ENCODE results near the gene AGER. TPM values are rescaled to one million over a fixed set of nuclear protein-coding genes. Genes with fewer than 3 reads are reported as not detected.

AGER gene
- total RNA-seq, 1 experiment from 2014 or later, result 18.1 TPM

- TF ChIP-seq EZH2 (IDR thresholded peaks at IDR 0.05; ENCODE audit: low read depth) (no peak), CTCF (conservative IDR thresholded peaks at IDR 0.05) (no peak)
- CTCF ChIA-PET, result no interaction called here
- H3K27me3 ChIP-seq (ENCODE audit: insufficient read depth, low read depth), result no peaks in the 10 kb centered on the region
- no TSS peak for BruUV-seq (replicated peaks)
- DNase-seq, result no peak
- POLR2A ChIA-PET (ENCODE audit: unreplicated experiment), result no interaction called here
- H3K27ac ChIP-seq, result no peak overlapping the region
- no peaks in the 10 kb centered on the region for H3K36me3 ChIP-seq (ENCODE audit: low read depth)
- H3K79me2 ChIP-seq (ENCODE audit: low read depth), result peaks cover 18% of the 10 kb centered on the region
- no peaks in the 10 kb centered on the region for H3K9me3 ChIP-seq (ENCODE audit: insufficient read depth, low read depth)
- no peak overlapping the region for H3K4me2 ChIP-seq
- no peaks in the 10 kb centered on the region for H4K20me1 ChIP-seq (ENCODE audit: insufficient read depth)
- intact Hi-C loops (cut with micrococcal nuclease; ENCODE audit: unreplicated experiment), result loop anchor here (10.0 kb wide), 1 partner anchor 506 kb away; the partner anchor contains the start of genes C6orf47, CSNK2B, GPANK1 and LY6G5B
- peaks cover 17% of the 10 kb centered on the region for H3K4me1 ChIP-seq (replicated peaks; ENCODE audit: insufficient read depth)
- H3K4me3 ChIP-seq, result no peak overlapping the region
- no peaks in the 10 kb centered on the region for H3K9me2 ChIP-seq (ENCODE audit: insufficient read depth)
- peaks cover 15% of the 10 kb centered on the region; the same call in 1 of the 2 replicates for H3F3A ChIP-seq (ENCODE audit: insufficient read depth, low read depth)
- H2AFZ ChIP-seq, result no peak overlapping the region
These were observed 12.8 kb downstream of the AGER start for GRCh38 chr6:32171234-32171633.

- Histone ChIP-seq H3K4me2 (no peak overlapping the region), H3K4me1 (replicated peaks; ENCODE audit: insufficient read depth) (peaks cover 15% of the 10 kb centered on the region), H3K4me3 (no peak overlapping the region), H3K27me3 (ENCODE audit: insufficient read depth, low read depth) (no peaks in the 10 kb centered on the region), H3F3A (ENCODE audit: insufficient read depth, low read depth) (peaks cover 14% of the 10 kb centered on the region; the same call in 1 of the 2 replicates), H3K79me2 (ENCODE audit: low read depth) (peaks cover 13% of the 10 kb centered on the region), H3K27ac (no peak overlapping the region), H4K20me1 (ENCODE audit: insufficient read depth) (no peaks in the 10 kb centered on the region), H3K9me2 (ENCODE audit: insufficient read depth) (no peaks in the 10 kb centered on the region), H2AFZ (no peak overlapping the region), H3K9me3 (ENCODE audit: insufficient read depth, low read depth) (no peaks in the 10 kb centered on the region), H3K36me3 (ENCODE audit: low read depth) (no peaks in the 10 kb centered on the region)
- ChIA-PET CTCF (no interaction called here), POLR2A (ENCODE audit: unreplicated experiment) (no interaction called here)
- DNase-seq, result no peak
- TF ChIP-seq EZH2 (IDR thresholded peaks at IDR 0.05; ENCODE audit: low read depth), result no peak
- TF ChIP-seq CTCF (conservative IDR thresholded peaks at IDR 0.05), result no peak
- no TSS peak for BruUV-seq (replicated peaks)
- intact Hi-C loops (cut with micrococcal nuclease; ENCODE audit: unreplicated experiment), result loop anchor here (10.0 kb wide), 1 partner anchor 505 kb away; the partner anchor contains the start of genes C6orf47, CSNK2B, GPANK1 and LY6G5B
These were observed 13.8 kb downstream of the AGER start for GRCh38 chr6:32170294-32170693.

- H3K27ac ChIP-seq, result no peak overlapping the region
- H3K79me2 ChIP-seq (ENCODE audit: low read depth), result no peaks in the 10 kb centered on the region
- no peaks in the 10 kb centered on the region for H3K9me2 ChIP-seq (ENCODE audit: insufficient read depth)
- peaks cover 17% of the 10 kb centered on the region; the same call in 1 of the 2 replicates for H3F3A ChIP-seq (ENCODE audit: insufficient read depth, low read depth)
- no peaks in the 10 kb centered on the region for H4K20me1 ChIP-seq (ENCODE audit: insufficient read depth)
- BruUV-seq (replicated peaks), result TSS peak; percentile 29
- H3K4me3 ChIP-seq, result no peak overlapping the region
- ChIA-PET POLR2A (ENCODE audit: unreplicated experiment) (interaction anchor here (0.6 kb wide), 2 partner anchors 33 to 271 kb away, joined by 3 to 18 read pairs; no protein-coding TSS in a partner anchor), CTCF (interaction anchor here (1.2 kb wide), 1 partner anchor 18 kb away, joined by 5 read pairs; no protein-coding TSS in a partner anchor)
- no peaks in the 10 kb centered on the region for H3K9me3 ChIP-seq (ENCODE audit: insufficient read depth, low read depth)
- no peaks in the 10 kb centered on the region for H3K36me3 ChIP-seq (ENCODE audit: low read depth)
- TF ChIP-seq EZH2 (IDR thresholded peaks at IDR 0.05; ENCODE audit: low read depth) (no peak), CTCF (conservative IDR thresholded peaks at IDR 0.05) (no peak)
- 0 out of 2 replicates have a peak, but pooled peaks cover 7% of the 10 kb centered on the region for H3K4me1 ChIP-seq (replicated peaks; ENCODE audit: insufficient read depth)
- H3K4me2 ChIP-seq, result no peak overlapping the region
- no peak overlapping the region for H2AFZ ChIP-seq
- intact Hi-C loops (cut with micrococcal nuclease; ENCODE audit: unreplicated experiment), result no loop called here
- DNase-seq, result no peak
- H3K27me3 ChIP-seq (ENCODE audit: insufficient read depth, low read depth), result no peaks in the 10 kb centered on the region
These were observed 15.1 kb downstream of the AGER start for GRCh38 chr6:32168807-32169591.
